Mucosa of descending colon (tissue), 3 donors: ENCODE results near the gene ZNF362. TPM values are rescaled to one million over a fixed set of nuclear protein-coding genes. Genes with fewer than 3 reads are reported as not detected.
"Not testable (repeated sequence)": the region's sequence is repeated elsewhere in the genome, so short reads cannot be mapped to it uniquely, and the experiment has no call there.

Source experiments
- ATAC-seq: fragments of 200-7000 bp; cut with Tn5 transposase; one replicate; pipeline ENCODE4 v1.9.1; 2020; ENCODE audit warnings: mild to moderate bottlenecking, moderate library complexity
- DNase-seq, 3 donors: peaks; one replicate each; pipeline ENCODE4 v3.0.0-alpha.2; 2020
- H3K36me3 ChIP-seq: fragments of 200-600 bp; one replicate; pipeline ENCODE4 v1.8.0; 2021; ENCODE audit warnings: low read depth, mild to moderate bottlenecking
- H3K4me1 ChIP-seq: fragments of 200-600 bp; one replicate; pipeline ENCODE4 v1.8.0; 2021; ENCODE audit warnings: low read depth, mild to moderate bottlenecking
- H3K4me3 ChIP-seq: fragments of 200-600 bp; one replicate; pipeline ENCODE4 v1.8.0; 2021; ENCODE audit warnings: mild to moderate bottlenecking
- H3K9me3 ChIP-seq: fragments of 200-600 bp; one replicate; pipeline ENCODE4 v1.8.0; 2021; ENCODE audit warnings: mild to moderate bottlenecking
- CTCF ChIP-seq: fragments of 200-600 bp; IDR thresholded peaks from one replicate; pipeline ENCODE4 v1.8.0; 2022; ENCODE audit warnings: antibody characterized with exemption, mild to moderate bottlenecking
- intact Hi-C, 2 donors: fragments of 100-400 bp; cut with DNase I in 1 of 2; cut with micrococcal nuclease in 1 of 2; formaldehyde crosslinking; loops; one replicate each; pipeline versions ENCODE4 v1.11.0 to v1.11.1; 2022; cut with DNase I, micrococcal nuclease
- total RNA-seq, 3 donors: library from RNA; stranded (reverse); fragmentation: NEBNext Ultra II Directional in 2 of 3; extraction: Animal tissue kit (Norgen Biotek cat#: 25700) in 2 of 3; gene quantifications; one replicate each; pipeline versions ENCODE4 v1.2.1 to v1.2.4, GENCODE V29; 2021 to 2023
- donor health status: DM: no; HTN: no; CAD: no; lungs with moderate emphysema.
- donor health status: DM: no; HTN: no; CAD: no.
- donor health status: DM: no; HTN: yes; CAD: no.

The ZNF362 gene
- total RNA-seq, 3 donors from 2014 or later: 12.1 to 33.3 (median 13.7) TPM

GRCh38 chr1:33307494-33307864 lies 51.2 kb downstream of the ZNF362 start:
- intact Hi-C loops: no loop called here
- no peaks in the 10 kb centered on the region for H3K36me3 ChIP-seq
- H3K4me1 ChIP-seq: no peaks in the 10 kb centered on the region
- no peak for ATAC-seq
- no peak for TF ChIP-seq CTCF
- DNase-seq: no peak
- no peak overlapping the region for H3K4me3 ChIP-seq
- no peaks in the 10 kb centered on the region for H3K9me3 ChIP-seq

DNA sequence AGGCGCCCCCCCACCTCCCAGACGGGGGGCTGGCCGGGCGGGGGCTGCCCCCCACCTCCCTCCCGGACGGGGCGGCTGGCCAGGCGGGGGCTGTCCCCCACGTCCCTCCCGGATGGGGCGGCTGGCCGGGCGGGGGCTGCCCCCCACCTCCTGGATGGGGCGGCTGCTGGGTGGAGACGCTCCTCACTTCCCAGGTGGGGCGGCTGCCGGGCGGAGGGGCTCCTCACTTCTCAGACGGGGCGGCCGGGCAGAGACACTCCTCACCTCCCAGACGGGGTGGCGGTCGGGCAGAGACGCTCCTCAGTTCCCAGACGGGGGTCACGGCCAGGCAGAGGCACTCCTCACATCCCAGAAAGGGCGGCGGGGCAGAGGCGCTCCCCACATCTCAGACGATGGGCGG lies 53.1 kb downstream of the ZNF362 start:
- H3K4me1 ChIP-seq, ATAC-seq, DNase-seq, H3K4me3 ChIP-seq, H3K9me3 ChIP-seq, H3K36me3 ChIP-seq, intact Hi-C loops: not testable (repeated sequence)

- no peaks in the 10 kb centered on the region for H3K36me3 ChIP-seq
- no peaks in the 10 kb centered on the region for H3K9me3 ChIP-seq
- TF ChIP-seq CTCF: no peak
- H3K4me1 ChIP-seq: no peaks in the 10 kb centered on the region
- H3K4me3 ChIP-seq: no peak overlapping the region
- ATAC-seq (no peak), DNase-seq (no peak)
- intact Hi-C loops: no loop called here
Observed at GRCh38 chr1:33310702-33311101, 54.4 kb downstream of the ZNF362 start.

DNA sequence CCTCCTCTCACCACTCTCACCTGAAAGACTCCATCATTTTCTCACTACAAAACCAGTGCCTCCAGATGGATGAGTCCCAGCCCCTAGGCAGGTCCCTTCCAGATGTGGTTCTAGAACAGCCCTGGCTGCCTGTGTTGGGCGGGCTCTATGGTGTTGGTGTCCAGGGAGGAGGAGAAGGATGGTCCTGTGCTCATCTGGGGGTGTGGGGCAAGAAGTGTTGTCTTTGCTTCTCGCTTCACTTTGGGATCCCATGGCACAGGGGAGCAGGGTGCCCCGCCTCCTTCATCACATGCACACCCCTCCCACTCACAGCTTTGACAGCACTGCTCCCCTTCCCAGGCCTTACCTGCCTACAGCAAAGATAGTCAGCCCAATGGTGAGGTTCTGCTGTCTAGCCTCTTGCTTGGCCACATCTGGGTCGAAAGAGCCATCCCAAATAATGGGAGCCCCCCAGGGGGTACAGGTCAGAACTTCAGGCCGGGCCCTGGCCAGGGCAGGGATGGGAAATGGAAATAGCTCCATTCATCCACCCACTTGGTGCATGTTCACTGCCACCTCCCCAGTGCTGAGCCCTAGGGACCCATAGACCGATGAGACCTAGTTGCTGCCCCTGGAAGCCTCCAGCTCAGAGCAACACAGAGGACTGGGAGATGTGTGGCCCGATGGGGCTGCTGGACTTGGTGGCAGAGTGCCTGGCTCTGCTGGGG lies 55.6 kb downstream of the ZNF362 start:
- no peak for TF ChIP-seq CTCF
- no peak overlapping the region for H3K4me3 ChIP-seq
- no peaks in the 10 kb centered on the region for H3K4me1 ChIP-seq
- H3K9me3 ChIP-seq: no peaks in the 10 kb centered on the region
- no peaks in the 10 kb centered on the region for H3K36me3 ChIP-seq
- intact Hi-C loops: no loop called here
- no peak for DNase-seq
- ATAC-seq: no peak

DNA sequence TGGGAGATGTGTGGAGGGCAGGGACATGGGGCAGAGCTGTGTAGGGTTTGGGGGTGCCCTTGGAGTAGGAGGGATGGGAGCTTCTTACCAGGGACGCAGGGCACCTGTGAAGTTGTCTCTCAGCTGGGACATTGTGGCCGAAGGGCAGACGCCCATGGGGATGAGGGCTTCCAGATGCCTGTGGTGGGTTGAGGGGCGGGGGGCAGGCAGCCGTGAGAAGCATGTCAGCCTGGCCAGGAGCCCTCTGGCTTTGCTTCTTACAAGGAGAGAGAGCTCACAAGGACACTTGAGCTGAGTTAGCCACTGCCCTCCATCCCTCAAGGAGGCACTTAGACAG lies 56.1 kb downstream of the ZNF362 start:
- intact Hi-C loops: no loop called here
- Histone ChIP-seq H3K36me3 (no peaks in the 10 kb centered on the region), H3K4me1 (no peaks in the 10 kb centered on the region), H3K9me3 (no peaks in the 10 kb centered on the region), H3K4me3 (no peak overlapping the region)
- TF ChIP-seq CTCF: no peak
- ATAC-seq (no peak), DNase-seq (peak in 1 of 3 donors; percentile 25)

DNA sequence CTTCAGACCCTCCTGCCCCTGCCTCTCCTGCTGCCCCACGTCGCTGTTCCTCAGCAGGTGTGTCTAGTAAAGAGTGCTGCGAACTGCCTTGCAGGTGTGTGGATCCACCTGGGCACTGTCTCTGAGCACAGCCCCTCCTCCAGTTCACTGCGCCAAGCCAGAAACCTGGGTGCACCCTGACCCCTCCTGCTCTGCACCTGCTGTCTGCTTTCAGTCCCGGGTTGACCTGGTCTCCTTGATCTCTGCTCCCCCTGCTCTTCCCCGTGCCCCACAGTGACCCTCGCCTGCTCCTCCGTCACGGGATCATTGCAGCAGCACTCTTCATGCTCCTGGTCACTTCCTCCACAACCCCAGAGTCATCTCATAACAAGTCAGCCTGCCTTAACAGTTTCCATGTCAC lies 58.1 kb downstream of the ZNF362 start:
- ATAC-seq: no peak
- Histone ChIP-seq H3K9me3 (no peaks in the 10 kb centered on the region), H3K4me3 (no peak overlapping the region), H3K4me1 (no peaks in the 10 kb centered on the region), H3K36me3 (no peaks in the 10 kb centered on the region)
- intact Hi-C loops: no loop called here
- TF ChIP-seq CTCF: no peak
- DNase-seq: peak in 1 of 3 donors; percentile 22
